Measurements from ENCODE around the gene CARD10. TPM values are rescaled to one million over a fixed set of nuclear protein-coding genes. Genes with fewer than 3 reads are reported as not detected.

Gene CARD10
- total RNA-seq, 1 experiment from 2014 or later, result 17.7 TPM

GRCh38 chr22:37456346-37456745 is 62.9 kb downstream of the CARD10 start:
- Mint-ChIP-seq H3K9me3 (peaks cover 0 to 8% of the 10 kb centered on the region in 2 experiments; a peak in 3 of 5 replicates), H3K27me3 (ENCODE audit: low read depth) (peaks cover 16% of the 10 kb centered on the region), H3K4me1 (peaks cover 12 to 32% of the 10 kb centered on the region in 2 experiments), H3K4me3 (no peak overlapping the region; a peak in 1 of 5 replicates), H3K27ac (no peak overlapping the region), H3K36me3 (ENCODE audit: insufficient read depth in 1 of 3, low read depth in 3 of 3) (peaks cover 0 to 7% (median 0%) of the 10 kb centered on the region in 3 experiments; a peak in 3 of 7 replicates)
- no peak overlapping the region for H3K56ac ChIP-seq (ENCODE audit: insufficient read length, low read depth, low read length)
- H3K9ac ChIP-seq (ENCODE audit: extremely low read depth, insufficient read length, low read length), result no peak overlapping the region
- no peaks in the 10 kb centered on the region for H3K79me2 ChIP-seq (ENCODE audit: insufficient read depth, low read length)
- H4K20me1 ChIP-seq (ENCODE audit: control insufficient read depth, insufficient read depth, insufficient read length), result no peaks in the 10 kb centered on the region
- H3K18ac ChIP-seq (ENCODE audit: insufficient read length, low read depth, low read length), result no peak overlapping the region
- no peak overlapping the region for H3K4ac ChIP-seq (ENCODE audit: low read depth, low read length)
- H3K27me3 ChIP-seq (ENCODE audit: insufficient read depth, low read length), result no peaks in the 10 kb centered on the region
- H4K8ac ChIP-seq (replicated peaks; ENCODE audit: insufficient read length, low read depth, low read length), result no peak overlapping the region
- H4K5ac ChIP-seq (ENCODE audit: insufficient read length, low read depth, low read length), result no peak overlapping the region
- H3K23ac ChIP-seq (ENCODE audit: insufficient read length, low read depth, low read length), result no peak overlapping the region
- WGBS (ENCODE audit: extremely low coverage, insufficient read length, low lambda C conversion rate), result no CpG with 5 or more reads among the region's 17 CpGs
- H3K79me1 ChIP-seq (ENCODE audit: insufficient read depth, low read depth, low read length, poor library complexity, severe bottlenecking), result no peaks in the 10 kb centered on the region
- no peak overlapping the region for H3K14ac ChIP-seq (ENCODE audit: insufficient read depth, low read length)
- H3K9me3 ChIP-seq (ENCODE audit: control insufficient read depth, low read depth, low read length), result no peaks in the 10 kb centered on the region
- H4K91ac ChIP-seq (ENCODE audit: insufficient read length, low read depth, low read length), result no peak overlapping the region
- no peak overlapping the region for H2BK12ac ChIP-seq (ENCODE audit: insufficient read length, low read depth, low read length)
- no peak overlapping the region for H3K4me2 ChIP-seq (ENCODE audit: insufficient read depth, insufficient read length, low read length)
- H2BK15ac ChIP-seq (ENCODE audit: low read depth, low read length), result no peak overlapping the region
- no peak for DNase-seq
- H2AK5ac ChIP-seq (ENCODE audit: insufficient read length, low read length), result no peak overlapping the region
- H3K27ac ChIP-seq (ENCODE audit: insufficient read length, low read depth, low read length), result no peak overlapping the region
- H3K23me2 ChIP-seq (ENCODE audit: insufficient read length, low read depth, low read length, poor library complexity, severe bottlenecking), result no peaks in the 10 kb centered on the region
- H2AFZ ChIP-seq (ENCODE audit: low read length), result no peak overlapping the region
- H2BK20ac ChIP-seq (ENCODE audit: low read depth, low read length, poor library complexity, severe bottlenecking), result no peak overlapping the region
- TF ChIP-seq CTCF (conservative IDR thresholded peaks at IDR 0.05), result no peak
- H3T11ph ChIP-seq (ENCODE audit: low read length), result no peak overlapping the region
- no peak overlapping the region for H2BK120ac ChIP-seq (ENCODE audit: low read depth, low read length, poor library complexity, severe bottlenecking)
- no peak overlapping the region for H2BK5ac ChIP-seq (ENCODE audit: insufficient read length, low read length)
- no peaks in the 10 kb centered on the region for H3K4me1 ChIP-seq (ENCODE audit: insufficient read depth, low read length)
